ENCODE results near the gene CELSR1. TPM values are rescaled to one million over a fixed set of nuclear protein-coding genes. Genes with fewer than 3 reads are reported as not detected.
"Not testable (repeated sequence)": the region's sequence is repeated elsewhere in the genome, so short reads cannot be mapped to it uniquely, and the experiment has no call there.

The CELSR1 gene
- total and polyA plus RNA-seq, 2 of the 13 experiments (the other 11 are each of a cell fraction or from before 2014, with no cell fraction given), result 0.78 to 1.8 TPM

DNA sequence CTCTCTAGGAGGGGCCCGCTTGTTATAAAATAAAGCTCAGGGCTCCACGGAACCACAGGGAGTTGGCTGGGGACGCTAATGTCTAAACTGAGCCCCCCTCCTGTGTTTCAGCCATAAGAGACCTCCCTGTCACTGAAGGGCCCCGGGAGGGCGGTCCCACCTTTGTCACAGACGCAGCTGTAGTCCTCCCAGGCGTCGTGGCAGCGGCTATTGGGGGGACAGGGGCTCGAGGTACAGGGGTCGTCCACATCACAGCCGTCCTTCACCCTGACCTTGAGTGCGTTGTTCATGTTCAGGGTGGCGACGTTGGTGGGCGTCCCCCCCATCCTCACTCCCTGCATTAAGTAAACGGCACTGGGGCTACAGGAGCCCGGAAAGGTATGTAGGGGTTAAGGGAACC is 139.9 kb downstream of the CELSR1 start:
- peaks cover 5% of the 10 kb centered on the region; the same call in 1 of the 2 replicates for H3K4me1 ChIP-seq (ENCODE audit: insufficient read depth, low read length)
- H3K9ac ChIP-seq (ENCODE audit: insufficient read depth, low read depth, low read length), result no peak overlapping the region
- H4K20me1 ChIP-seq (ENCODE audit: insufficient read depth, low read length), result no peaks in the 10 kb centered on the region
- intact Hi-C loops (cut with micrococcal nuclease; ENCODE audit: unreplicated experiment) (loop anchor here (5.0 kb wide), 1 partner anchor 380 kb away; no protein-coding TSS in a partner anchor), in situ Hi-C loops (cut with HindIII; ENCODE audit: extremely low pct_ligation_motif_present, low pct_unique_long_range_greater_than_20kb) (no loop called here)
- no peak overlapping the region for H3K27ac ChIP-seq (ENCODE audit: extremely low read length, insufficient read depth, low read length)
- 38% methylated on average over 12 of the region's 18 CpGs for WGBS (ENCODE audit: low lambda C conversion rate)
- CTCF ChIA-PET (ENCODE audit: low intra/inter-chr PET ratio, low total read pairs), result no interaction called here
- H2AFZ ChIP-seq (ENCODE audit: low read length), result no peak overlapping the region
- H3K4me2 ChIP-seq (ENCODE audit: low read depth, low read length), result no peak overlapping the region
- no peak for TF ChIP-seq TMF1 (CRISPR knock-in tag; IDR thresholded peaks at IDR 0.05; ENCODE audit: low read depth)
- TF ChIP-seq, protein P1, sequence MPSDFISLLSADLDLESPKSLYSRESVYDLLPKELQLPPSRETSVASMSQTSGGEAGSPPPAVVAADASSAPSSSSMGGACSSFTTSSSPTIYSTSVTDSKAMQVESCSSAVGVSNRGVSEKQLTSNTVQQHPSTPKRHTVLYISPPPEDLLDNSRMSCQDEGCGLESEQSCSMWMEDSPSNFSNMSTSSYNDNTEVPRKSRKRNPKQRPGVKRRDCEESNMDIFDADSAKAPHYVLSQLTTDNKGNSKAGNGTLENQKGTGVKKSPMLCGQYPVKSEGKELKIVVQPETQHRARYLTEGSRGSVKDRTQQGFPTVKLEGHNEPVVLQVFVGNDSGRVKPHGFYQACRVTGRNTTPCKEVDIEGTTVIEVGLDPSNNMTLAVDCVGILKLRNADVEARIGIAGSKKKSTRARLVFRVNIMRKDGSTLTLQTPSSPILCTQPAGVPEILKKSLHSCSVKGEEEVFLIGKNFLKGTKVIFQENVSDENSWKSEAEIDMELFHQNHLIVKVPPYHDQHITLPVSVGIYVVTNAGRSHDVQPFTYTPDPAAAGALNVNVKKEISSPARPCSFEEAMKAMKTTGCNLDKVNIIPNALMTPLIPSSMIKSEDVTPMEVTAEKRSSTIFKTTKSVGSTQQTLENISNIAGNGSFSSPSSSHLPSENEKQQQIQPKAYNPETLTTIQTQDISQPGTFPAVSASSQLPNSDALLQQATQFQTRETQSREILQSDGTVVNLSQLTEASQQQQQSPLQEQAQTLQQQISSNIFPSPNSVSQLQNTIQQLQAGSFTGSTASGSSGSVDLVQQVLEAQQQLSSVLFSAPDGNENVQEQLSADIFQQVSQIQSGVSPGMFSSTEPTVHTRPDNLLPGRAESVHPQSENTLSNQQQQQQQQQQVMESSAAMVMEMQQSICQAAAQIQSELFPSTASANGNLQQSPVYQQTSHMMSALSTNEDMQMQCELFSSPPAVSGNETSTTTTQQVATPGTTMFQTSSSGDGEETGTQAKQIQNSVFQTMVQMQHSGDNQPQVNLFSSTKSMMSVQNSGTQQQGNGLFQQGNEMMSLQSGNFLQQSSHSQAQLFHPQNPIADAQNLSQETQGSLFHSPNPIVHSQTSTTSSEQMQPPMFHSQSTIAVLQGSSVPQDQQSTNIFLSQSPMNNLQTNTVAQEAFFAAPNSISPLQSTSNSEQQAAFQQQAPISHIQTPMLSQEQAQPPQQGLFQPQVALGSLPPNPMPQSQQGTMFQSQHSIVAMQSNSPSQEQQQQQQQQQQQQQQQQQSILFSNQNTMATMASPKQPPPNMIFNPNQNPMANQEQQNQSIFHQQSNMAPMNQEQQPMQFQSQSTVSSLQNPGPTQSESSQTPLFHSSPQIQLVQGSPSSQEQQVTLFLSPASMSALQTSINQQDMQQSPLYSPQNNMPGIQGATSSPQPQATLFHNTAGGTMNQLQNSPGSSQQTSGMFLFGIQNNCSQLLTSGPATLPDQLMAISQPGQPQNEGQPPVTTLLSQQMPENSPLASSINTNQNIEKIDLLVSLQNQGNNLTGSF (CRISPR knock-in tag; IDR thresholded peaks at IDR 0.05), result no peak
- TF ChIP-seq, protein P2, sequence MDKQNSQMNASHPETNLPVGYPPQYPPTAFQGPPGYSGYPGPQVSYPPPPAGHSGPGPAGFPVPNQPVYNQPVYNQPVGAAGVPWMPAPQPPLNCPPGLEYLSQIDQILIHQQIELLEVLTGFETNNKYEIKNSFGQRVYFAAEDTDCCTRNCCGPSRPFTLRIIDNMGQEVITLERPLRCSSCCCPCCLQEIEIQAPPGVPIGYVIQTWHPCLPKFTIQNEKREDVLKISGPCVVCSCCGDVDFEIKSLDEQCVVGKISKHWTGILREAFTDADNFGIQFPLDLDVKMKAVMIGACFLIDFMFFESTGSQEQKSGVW (CRISPR knock-in tag; IDR thresholded peaks at IDR 0.05; ENCODE audit: borderline replicate concordance), result no peak
- TF ChIP-seq JUNB (CRISPR knock-in tag; IDR thresholded peaks at IDR 0.05; ENCODE audit: borderline replicate concordance), result no peak
- TF ChIP-seq, protein P3, sequence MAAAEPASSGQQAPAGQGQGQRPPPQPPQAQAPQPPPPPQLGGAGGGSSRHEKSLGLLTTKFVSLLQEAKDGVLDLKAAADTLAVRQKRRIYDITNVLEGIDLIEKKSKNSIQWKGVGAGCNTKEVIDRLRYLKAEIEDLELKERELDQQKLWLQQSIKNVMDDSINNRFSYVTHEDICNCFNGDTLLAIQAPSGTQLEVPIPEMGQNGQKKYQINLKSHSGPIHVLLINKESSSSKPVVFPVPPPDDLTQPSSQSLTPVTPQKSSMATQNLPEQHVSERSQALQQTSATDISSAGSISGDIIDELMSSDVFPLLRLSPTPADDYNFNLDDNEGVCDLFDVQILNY (CRISPR knock-in tag; conservative IDR thresholded peaks at IDR 0.05), result no peak
- TF ChIP-seq ZEB1 (IDR thresholded peaks at IDR 0.05; ENCODE audit: insufficient replicate concordance, low read depth), result no peak
- no peak for TF ChIP-seq ZNF883 (CRISPR knock-in tag; IDR thresholded peaks at IDR 0.05; ENCODE audit: not compliant biosample characterization)
- TF ChIP-seq SPEN (CRISPR knock-in tag; IDR thresholded peaks at IDR 0.05; ENCODE audit: low read depth), result no peak
- no peak for TF ChIP-seq NR2C2 (CRISPR knock-in tag; IDR thresholded peaks at IDR 0.05; ENCODE audit: borderline replicate concordance)
- TF ChIP-seq ZNF652 (CRISPR knock-in tag; IDR thresholded peaks at IDR 0.05; ENCODE audit: borderline replicate concordance, low read depth), result no peak
- POLR2A ChIA-PET, result no interaction called here
- no TSS peak for BruUV-seq (replicated peaks)
- H3K4me3 ChIP-seq (replicated peaks in 1 of 3; ENCODE audit: insufficient read depth in 1 of 3, low read depth in 2 of 3, low read length in 3 of 3), result no peak overlapping the region
- no peaks in the 10 kb centered on the region; a peak in 1 of 5 replicates for H3K27me3 ChIP-seq (ENCODE audit: control insufficient read depth in 1 of 2, insufficient read depth in 2 of 2, low read length in 2 of 2)
- ATAC-seq (no peak), DNase-seq (ENCODE audit: low spot score) (no peak), FAIRE-seq (no peak)
- H3K36me3 ChIP-seq (replicated peaks in 1 of 2; ENCODE audit: control insufficient read depth in 1 of 2, insufficient read depth in 2 of 2, low read length in 2 of 2), result no peaks in the 10 kb centered on the region
- H3K9me3 ChIP-seq (ENCODE audit: low read length), result no peaks in the 10 kb centered on the region
- H3K79me2 ChIP-seq (ENCODE audit: insufficient read depth, low read length), result no peaks in the 10 kb centered on the region

DNA sequence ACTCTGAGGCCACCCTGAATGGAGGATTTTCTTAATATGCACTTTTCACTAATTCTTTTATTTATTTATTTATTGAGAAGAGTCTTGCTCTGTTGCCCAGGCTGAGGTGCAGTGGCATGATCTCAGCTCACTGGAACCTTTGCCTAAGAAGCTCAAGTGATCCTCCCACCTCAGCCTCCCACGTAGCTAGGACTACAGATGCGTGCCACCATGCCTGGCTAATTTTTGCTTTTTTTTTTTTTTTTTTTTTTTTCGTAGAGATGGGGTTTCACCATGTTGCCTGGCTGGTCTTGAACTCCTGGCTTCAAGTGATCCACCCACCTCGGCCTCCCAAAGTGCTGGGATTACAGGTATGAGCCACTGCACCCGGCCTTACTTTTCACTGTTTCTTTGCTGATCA is 140.4 kb downstream of the CELSR1 start:
- H2AFZ ChIP-seq (ENCODE audit: low read length); H3K27ac ChIP-seq (ENCODE audit: extremely low read length, insufficient read depth, low read length); H3K4me3 ChIP-seq (replicated peaks in 1 of 3; ENCODE audit: insufficient read depth in 1 of 3, low read depth in 2 of 3, low read length in 3 of 3); H3K9me3 ChIP-seq (ENCODE audit: low read length); FAIRE-seq; H3K9ac ChIP-seq (ENCODE audit: insufficient read depth, low read depth, low read length); in situ Hi-C loops (cut with HindIII; ENCODE audit: extremely low pct_ligation_motif_present, low pct_unique_long_range_greater_than_20kb); H3K27me3 ChIP-seq (ENCODE audit: control insufficient read depth in 1 of 2, insufficient read depth in 2 of 2, low read length in 2 of 2); DNase-seq (ENCODE audit: low spot score); POLR2A ChIA-PET; H3K4me1 ChIP-seq (ENCODE audit: insufficient read depth, low read length); ATAC-seq; BruUV-seq (replicated peaks); CTCF ChIA-PET (ENCODE audit: low intra/inter-chr PET ratio, low total read pairs); H3K79me2 ChIP-seq (ENCODE audit: insufficient read depth, low read length); H4K20me1 ChIP-seq (ENCODE audit: insufficient read depth, low read length); H3K4me2 ChIP-seq (ENCODE audit: low read depth, low read length); H3K36me3 ChIP-seq (replicated peaks in 1 of 2; ENCODE audit: control insufficient read depth in 1 of 2, insufficient read depth in 2 of 2, low read length in 2 of 2): not testable (repeated sequence)
- intact Hi-C loops (cut with micrococcal nuclease; ENCODE audit: unreplicated experiment), result loop anchor here (5.0 kb wide), 1 partner anchor 380 kb away; no protein-coding TSS in a partner anchor
- 67% methylated on average over 5 of the region's 5 CpGs for WGBS (ENCODE audit: low lambda C conversion rate)
